Panc1 (cell line): ENCODE data around the gene FOXP4. TPM values are rescaled to one million over a fixed set of nuclear protein-coding genes. Genes with fewer than 3 reads are reported as not detected.

ENCODE experiments used
- ATAC-seq: fragments of 200-7000 bp; cut with Tn5 transposase; 2 replicates; pipeline ENCODE4 v1.9.1; 2020; ENCODE audit warnings: mild to moderate bottlenecking, moderate library complexity
- BruUV-seq: library from RNA; stranded (reverse); fragments of 400-500 nt; replicated peaks from 2 replicates; lab custom pipeline; 2021; lab: Mats Ljungman, UMichigan
- CTCF ChIA-PET: fragments of 300-600 bp; sonication (Branson Sonifier 250); formaldehyde crosslinking; loops from one replicate; lab custom pipeline; 2022; ENCODE audit warnings: antibody characterized with exemption; lab: Charles Lee
- POLR2A ChIA-PET: fragments of 300-600 bp; sonication (Branson Sonifier 250); formaldehyde crosslinking; loops from one replicate; lab custom pipeline; 2022; ENCODE audit warnings: antibody characterized with exemption; lab: Charles Lee
- DNase-seq: peaks from one replicate; pipeline ENCODE4 v3.0.0-alpha.2; 2010; ENCODE audit warnings: low read depth, low spot score
- H3K27ac ChIP-seq: 2 replicates; pipeline ENCODE4 v1.5.1; 2011; ENCODE audit warnings: mild to moderate bottlenecking, low read length, inconsistent platforms
- H3K27me3 ChIP-seq: fragments of 200-500 bp; sonication (Bioruptor generic); 2 replicates; pipeline ENCODE4 v1.6.0; 2014; ENCODE audit warnings: low read length, inconsistent platforms; ENCODE audit not compliant: control insufficient read depth, insufficient read depth
- H3K36me3 ChIP-seq: fragments of 200-500 bp; sonication (Bioruptor generic); 2 replicates; pipeline ENCODE4 v1.5.1; 2014; ENCODE audit warnings: inconsistent platforms, mild to moderate bottlenecking, low read length, moderate library complexity; ENCODE audit not compliant: control insufficient read depth, insufficient read depth
- H3K4me1 ChIP-seq: 2 replicates; pipeline ENCODE4 v1.5.1; 2011; ENCODE audit warnings: inconsistent platforms, mild to moderate bottlenecking, low read length, moderate library complexity; ENCODE audit not compliant: control insufficient read depth, insufficient read depth
- H3K4me3 ChIP-seq, 2 experiments: 2 replicates each; pipeline ENCODE4 v1.5.1; 2011 to 2012; ENCODE audit warnings: low read depth in 2 of 2, low read length in 2 of 2, mild to moderate bottlenecking in 2 of 2, inconsistent platforms in 1 of 2, moderate library complexity in 1 of 2
- H3K9me3 ChIP-seq: fragments of 200-500 bp; sonication (Bioruptor generic); 2 replicates; pipeline ENCODE4 v1.5.1; 2014; ENCODE audit warnings: low read depth, mild to moderate bottlenecking, inconsistent platforms, low read length, moderate library complexity; ENCODE audit not compliant: control insufficient read depth, insufficient read depth
- POLR2AphosphoS5 ChIP-seq: IDR thresholded peaks from 2 replicates; pipeline ENCODE4 v1.6.1; 2012; ENCODE audit warnings: mild to moderate bottlenecking, low read depth, low read length, moderate library complexity
- SIN3A ChIP-seq: IDR thresholded peaks from 2 replicates; pipeline ENCODE4 v1.6.1; 2012; ENCODE audit warnings: low read depth, mild to moderate bottlenecking, low read length, moderate library complexity, borderline replicate concordance; ENCODE audit not compliant: insufficient read depth
- TCF7L2 ChIP-seq: IDR thresholded peaks from 2 replicates; pipeline ENCODE4 v1.6.1; 2011; ENCODE audit warnings: mild to moderate bottlenecking, low read depth, low read length, inconsistent platforms
- in situ Hi-C: cut with HindIII; loops from 2 replicates; pipeline ENCODE4 v1.10.0; 2016; ENCODE audit warnings: low sequenced_read_pairs, low pct_unique_long_range_greater_than_20kb
- intact Hi-C: fragments of 100-400 bp; cut with micrococcal nuclease; formaldehyde crosslinking; loops from one replicate; pipeline ENCODE4 v1.10.0; 2022; ENCODE audit not compliant: unreplicated experiment
- total RNA-seq: library from RNA; stranded (reverse); gene quantifications from one replicate; pipeline ENCODE4 v1.2.1, GENCODE V29; 2021; ENCODE audit not compliant: unreplicated experiment
- TF ChIP-seq, protein P1 (sequence below), 2 experiments: IDR thresholded peaks; 2 replicates each; pipeline ENCODE4 v1.6.1; 2011 to 2012; ENCODE audit warnings: low read depth in 2 of 2, control low read depth in 1 of 2, low read length in 1 of 2, mild to moderate bottlenecking in 1 of 2, moderate library complexity in 1 of 2; ENCODE audit not compliant: insufficient read depth in 1 of 2
- TF ChIP-seq, protein P2 (sequence below): fragments of 450-650 bp; IDR thresholded peaks from 2 replicates; pipeline ENCODE4 v1.5.1; 2017; ENCODE audit warnings: mild to moderate bottlenecking

The FOXP4 gene
- total RNA-seq, 1 experiment from 2014 or later, result 30.4 TPM

DNA sequence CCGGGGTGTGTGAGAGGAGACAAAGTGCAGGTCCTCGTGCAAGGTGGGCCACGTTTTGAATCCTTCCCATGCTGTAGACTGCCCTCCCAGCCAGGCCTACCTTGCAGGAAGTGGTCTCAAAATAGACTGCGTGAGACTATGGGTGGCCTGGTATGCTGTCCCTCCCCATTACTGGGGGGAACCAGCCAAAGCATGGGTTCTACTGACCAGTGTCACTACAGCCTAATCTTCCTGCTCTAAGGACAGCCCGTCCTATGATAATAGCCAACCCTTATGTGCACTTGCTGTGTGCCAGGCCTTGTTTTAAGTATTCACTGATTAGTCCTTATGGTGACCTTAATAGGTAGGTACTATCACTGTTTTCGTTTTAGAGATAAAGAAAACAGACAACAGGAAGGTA lies 38.0 kb downstream of the FOXP4 start:
- H3K4me3 ChIP-seq, result no peak overlapping the region
- POLR2A ChIA-PET, result no interaction called here
- TF ChIP-seq, protein P1, sequence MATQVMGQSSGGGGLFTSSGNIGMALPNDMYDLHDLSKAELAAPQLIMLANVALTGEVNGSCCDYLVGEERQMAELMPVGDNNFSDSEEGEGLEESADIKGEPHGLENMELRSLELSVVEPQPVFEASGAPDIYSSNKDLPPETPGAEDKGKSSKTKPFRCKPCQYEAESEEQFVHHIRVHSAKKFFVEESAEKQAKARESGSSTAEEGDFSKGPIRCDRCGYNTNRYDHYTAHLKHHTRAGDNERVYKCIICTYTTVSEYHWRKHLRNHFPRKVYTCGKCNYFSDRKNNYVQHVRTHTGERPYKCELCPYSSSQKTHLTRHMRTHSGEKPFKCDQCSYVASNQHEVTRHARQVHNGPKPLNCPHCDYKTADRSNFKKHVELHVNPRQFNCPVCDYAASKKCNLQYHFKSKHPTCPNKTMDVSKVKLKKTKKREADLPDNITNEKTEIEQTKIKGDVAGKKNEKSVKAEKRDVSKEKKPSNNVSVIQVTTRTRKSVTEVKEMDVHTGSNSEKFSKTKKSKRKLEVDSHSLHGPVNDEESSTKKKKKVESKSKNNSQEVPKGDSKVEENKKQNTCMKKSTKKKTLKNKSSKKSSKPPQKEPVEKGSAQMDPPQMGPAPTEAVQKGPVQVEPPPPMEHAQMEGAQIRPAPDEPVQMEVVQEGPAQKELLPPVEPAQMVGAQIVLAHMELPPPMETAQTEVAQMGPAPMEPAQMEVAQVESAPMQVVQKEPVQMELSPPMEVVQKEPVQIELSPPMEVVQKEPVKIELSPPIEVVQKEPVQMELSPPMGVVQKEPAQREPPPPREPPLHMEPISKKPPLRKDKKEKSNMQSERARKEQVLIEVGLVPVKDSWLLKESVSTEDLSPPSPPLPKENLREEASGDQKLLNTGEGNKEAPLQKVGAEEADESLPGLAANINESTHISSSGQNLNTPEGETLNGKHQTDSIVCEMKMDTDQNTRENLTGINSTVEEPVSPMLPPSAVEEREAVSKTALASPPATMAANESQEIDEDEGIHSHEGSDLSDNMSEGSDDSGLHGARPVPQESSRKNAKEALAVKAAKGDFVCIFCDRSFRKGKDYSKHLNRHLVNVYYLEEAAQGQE (IDR thresholded peaks at IDR 0.05; ENCODE audit: insufficient read depth in 1 of 2, low read depth in 2 of 2, low read length in 1 of 2), result no peak
- TF ChIP-seq TCF7L2 (no peak), SIN3A (no peak), POLR2AphosphoS5 (no peak)
- TF ChIP-seq, protein P2, sequence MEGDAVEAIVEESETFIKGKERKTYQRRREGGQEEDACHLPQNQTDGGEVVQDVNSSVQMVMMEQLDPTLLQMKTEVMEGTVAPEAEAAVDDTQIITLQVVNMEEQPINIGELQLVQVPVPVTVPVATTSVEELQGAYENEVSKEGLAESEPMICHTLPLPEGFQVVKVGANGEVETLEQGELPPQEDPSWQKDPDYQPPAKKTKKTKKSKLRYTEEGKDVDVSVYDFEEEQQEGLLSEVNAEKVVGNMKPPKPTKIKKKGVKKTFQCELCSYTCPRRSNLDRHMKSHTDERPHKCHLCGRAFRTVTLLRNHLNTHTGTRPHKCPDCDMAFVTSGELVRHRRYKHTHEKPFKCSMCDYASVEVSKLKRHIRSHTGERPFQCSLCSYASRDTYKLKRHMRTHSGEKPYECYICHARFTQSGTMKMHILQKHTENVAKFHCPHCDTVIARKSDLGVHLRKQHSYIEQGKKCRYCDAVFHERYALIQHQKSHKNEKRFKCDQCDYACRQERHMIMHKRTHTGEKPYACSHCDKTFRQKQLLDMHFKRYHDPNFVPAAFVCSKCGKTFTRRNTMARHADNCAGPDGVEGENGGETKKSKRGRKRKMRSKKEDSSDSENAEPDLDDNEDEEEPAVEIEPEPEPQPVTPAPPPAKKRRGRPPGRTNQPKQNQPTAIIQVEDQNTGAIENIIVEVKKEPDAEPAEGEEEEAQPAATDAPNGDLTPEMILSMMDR, result no peak
- CTCF ChIA-PET, result interaction anchor here (0.5 kb wide), 1 partner anchor 180 kb away, joined by 3 read pairs; no protein-coding TSS in a partner anchor
- H3K27me3 ChIP-seq, result no peaks in the 10 kb centered on the region
- no TSS peak for BruUV-seq
- in situ Hi-C loops (no loop called here), intact Hi-C loops (no loop called here)
- no peaks in the 10 kb centered on the region for H3K9me3 ChIP-seq
- DNase-seq, result no peak
- no peak for ATAC-seq
- no peaks in the 10 kb centered on the region; the same call in 1 of the 2 replicates for H3K36me3 ChIP-seq
- H3K27ac ChIP-seq, result no peak overlapping the region
- 0 out of 2 replicates have a peak, but pooled peaks cover 5% of the 10 kb centered on the region for H3K4me1 ChIP-seq

DNA sequence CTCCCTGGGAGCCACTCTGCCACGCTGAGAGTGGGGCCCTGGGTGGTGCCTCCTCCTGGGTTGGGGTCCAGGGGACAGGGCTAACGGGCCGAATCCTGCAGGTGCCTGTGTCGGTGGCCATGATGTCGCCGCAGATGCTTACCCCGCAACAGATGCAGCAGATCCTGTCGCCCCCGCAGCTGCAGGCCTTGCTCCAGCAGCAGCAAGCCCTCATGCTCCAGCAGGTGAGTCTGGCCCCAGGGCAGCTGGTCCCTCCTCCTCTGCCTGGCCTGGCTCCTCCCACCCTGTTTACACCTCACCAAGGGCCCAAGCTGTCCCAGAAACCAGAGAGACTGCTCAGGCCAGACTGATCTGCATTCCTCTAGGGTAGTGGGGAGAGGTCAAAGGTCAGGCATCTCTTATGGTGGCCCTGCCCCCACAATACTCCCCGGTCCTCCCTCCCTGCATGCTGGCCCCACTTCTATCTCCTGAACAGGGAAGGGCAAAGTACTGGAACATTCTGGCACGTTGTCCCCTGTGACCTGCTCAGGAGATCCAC lies 38.6 kb downstream of the FOXP4 start:
- CTCF ChIA-PET, result interaction anchor here (0.5 kb wide), 1 partner anchor 180 kb away, joined by 3 read pairs; no protein-coding TSS in a partner anchor
- POLR2A ChIA-PET, result no interaction called here

More for the DNA sequence above, 38.6 kb downstream of the FOXP4 start:
- TF ChIP-seq, protein P1 (IDR thresholded peaks at IDR 0.05; ENCODE audit: insufficient read depth in 1 of 2, low read depth in 2 of 2, low read length in 1 of 2), result no peak
- TF ChIP-seq TCF7L2 (no peak), SIN3A (no peak), POLR2AphosphoS5 (no peak)
- TF ChIP-seq, protein P2, result no peak
- in situ Hi-C loops, result no loop called here
- no peaks in the 10 kb centered on the region for H3K36me3 ChIP-seq
- no peaks in the 10 kb centered on the region for H3K9me3 ChIP-seq
- no peak overlapping the region for H3K27ac ChIP-seq
- no peaks in the 10 kb centered on the region for H3K27me3 ChIP-seq
- H3K4me3 ChIP-seq, result no peak overlapping the region
- ATAC-seq, result no peak
- DNase-seq, result no peak
- BruUV-seq, result no TSS peak
- 0 out of 2 replicates have a peak, but pooled peaks cover 5% of the 10 kb centered on the region for H3K4me1 ChIP-seq
- intact Hi-C loops, result no loop called here
